Measurements from ENCODE around the gene MYO1H. TPM values are rescaled to one million over a fixed set of nuclear protein-coding genes. Genes with fewer than 3 reads are reported as not detected.

The MYO1H gene
- total RNA-seq, 1 donor = not detected

GRCh38 chr12:109489955-109490565 is 142.4 kb downstream of the MYO1H start:
- Histone ChIP-seq H3K27me3 (ENCODE audit: insufficient read depth, low read length) (no peaks in the 10 kb centered on the region), H3K36me3 (ENCODE audit: insufficient read depth, low read length) (peaks cover 82% of the 10 kb centered on the region), H3K4me2 (ENCODE audit: insufficient read depth, low read length) (no peak overlapping the region), H3K4me3 (ENCODE audit: insufficient read depth, low read length) (no peak overlapping the region), H2AFZ (ENCODE audit: low read length) (no peak overlapping the region), H3K9me3 (ENCODE audit: low read depth, low read length) (no peaks in the 10 kb centered on the region), H3K27ac (ENCODE audit: low read depth, low read length) (no peak overlapping the region), H3K4me1 (ENCODE audit: insufficient read depth, low read length) (no peaks in the 10 kb centered on the region), H3K79me2 (ENCODE audit: insufficient read depth, low read length) (no peaks in the 10 kb centered on the region), H4K20me1 (ENCODE audit: insufficient read depth, low read length) (no peaks in the 10 kb centered on the region)
- no peak for TF ChIP-seq CTCF (IDR thresholded peaks at IDR 0.05; ENCODE audit: extremely low read depth, low read depth, low read length)
- no peak for DNase-seq (ENCODE audit: insufficient read length, low spot score, missing footprints)

GRCh38 chr12:109491671-109492070 is 144.0 kb downstream of the MYO1H start:
- H3K79me2 ChIP-seq (ENCODE audit: insufficient read depth, low read length) = no peaks in the 10 kb centered on the region
- H3K4me1 ChIP-seq (ENCODE audit: insufficient read depth, low read length) = no peaks in the 10 kb centered on the region
- no peak for TF ChIP-seq CTCF (IDR thresholded peaks at IDR 0.05; ENCODE audit: extremely low read depth, low read depth, low read length)
- no peaks in the 10 kb centered on the region for H4K20me1 ChIP-seq (ENCODE audit: insufficient read depth, low read length)
- H3K27me3 ChIP-seq (ENCODE audit: insufficient read depth, low read length) = no peaks in the 10 kb centered on the region
- no peak overlapping the region for H2AFZ ChIP-seq (ENCODE audit: low read length)
- DNase-seq (ENCODE audit: insufficient read length, low spot score, missing footprints) = no peak
- no peak overlapping the region for H3K4me3 ChIP-seq (ENCODE audit: insufficient read depth, low read length)
- H3K9me3 ChIP-seq (ENCODE audit: low read depth, low read length) = no peaks in the 10 kb centered on the region
- no peak overlapping the region for H3K27ac ChIP-seq (ENCODE audit: low read depth, low read length)
- H3K36me3 ChIP-seq (ENCODE audit: insufficient read depth, low read length) = peaks cover 65% of the 10 kb centered on the region
- H3K4me2 ChIP-seq (ENCODE audit: insufficient read depth, low read length) = no peak overlapping the region

- Histone ChIP-seq H3K4me1 (ENCODE audit: insufficient read depth, low read length) (no peaks in the 10 kb centered on the region), H4K20me1 (ENCODE audit: insufficient read depth, low read length) (no peaks in the 10 kb centered on the region), H3K27ac (ENCODE audit: low read depth, low read length) (no peak overlapping the region), H3K79me2 (ENCODE audit: insufficient read depth, low read length) (no peaks in the 10 kb centered on the region), H3K27me3 (ENCODE audit: insufficient read depth, low read length) (no peaks in the 10 kb centered on the region), H3K9me3 (ENCODE audit: low read depth, low read length) (no peaks in the 10 kb centered on the region), H2AFZ (ENCODE audit: low read length) (no peak overlapping the region), H3K36me3 (ENCODE audit: insufficient read depth, low read length) (peaks cover 58% of the 10 kb centered on the region), H3K4me3 (ENCODE audit: insufficient read depth, low read length) (no peak overlapping the region), H3K4me2 (ENCODE audit: insufficient read depth, low read length) (no peak overlapping the region)
- no peak for DNase-seq (ENCODE audit: insufficient read length, low spot score, missing footprints)
- TF ChIP-seq CTCF (IDR thresholded peaks at IDR 0.05; ENCODE audit: extremely low read depth, low read depth, low read length) = no peak
Observed at GRCh38 chr12:109492371-109492770, 144.7 kb downstream of the MYO1H start.

GRCh38 chr12:109493090-109493489 is 145.4 kb downstream of the MYO1H start:
- no peaks in the 10 kb centered on the region for H3K79me2 ChIP-seq (ENCODE audit: insufficient read depth, low read length)
- no peak overlapping the region for H3K27ac ChIP-seq (ENCODE audit: low read depth, low read length)
- no peak for DNase-seq (ENCODE audit: insufficient read length, low spot score, missing footprints)
- peaks cover 57% of the 10 kb centered on the region for H3K36me3 ChIP-seq (ENCODE audit: insufficient read depth, low read length)
- H3K4me1 ChIP-seq (ENCODE audit: insufficient read depth, low read length) = no peaks in the 10 kb centered on the region
- no peaks in the 10 kb centered on the region for H3K9me3 ChIP-seq (ENCODE audit: low read depth, low read length)
- H3K4me3 ChIP-seq (ENCODE audit: insufficient read depth, low read length) = no peak overlapping the region
- no peak for TF ChIP-seq CTCF (IDR thresholded peaks at IDR 0.05; ENCODE audit: extremely low read depth, low read depth, low read length)
- H4K20me1 ChIP-seq (ENCODE audit: insufficient read depth, low read length) = no peaks in the 10 kb centered on the region
- no peaks in the 10 kb centered on the region for H3K27me3 ChIP-seq (ENCODE audit: insufficient read depth, low read length)
- H2AFZ ChIP-seq (ENCODE audit: low read length) = no peak overlapping the region
- H3K4me2 ChIP-seq (ENCODE audit: insufficient read depth, low read length) = no peak overlapping the region
